Skeletal muscle satellite cell (primary cell): ENCODE results near the gene NEMF.
A peak's percentile ranks its signal among the peaks of the same experiment; 100 is the strongest.
"Not testable (repeated sequence)": the region's sequence is repeated elsewhere in the genome, so short reads cannot be mapped to it uniquely, and the experiment has no call there.

Source experiments
- H3K27me3 ChIP-seq: 2 replicates; pipeline ENCODE4 v1.7.0; 2013; ENCODE audit warnings: low read length; ENCODE audit not compliant: control insufficient read depth, insufficient read depth
- H3K36me3 ChIP-seq: 2 replicates; pipeline ENCODE4 v1.7.0; 2013; ENCODE audit warnings: mild to moderate bottlenecking, control low read depth, low read length; ENCODE audit not compliant: insufficient read depth
- H3K4me1 ChIP-seq: 2 replicates; pipeline ENCODE4 v1.7.0; 2013; ENCODE audit warnings: low read length; ENCODE audit not compliant: control insufficient read depth, insufficient read depth
- H3K4me2 ChIP-seq: 2 replicates; pipeline ENCODE4 v1.7.0; 2013; ENCODE audit warnings: mild to moderate bottlenecking, low read length
- H3K4me3 ChIP-seq: 2 replicates; pipeline ENCODE4 v1.7.0; 2013; ENCODE audit warnings: low read length
- H3K9ac ChIP-seq: 2 replicates; pipeline ENCODE4 v1.7.0; 2013; ENCODE audit warnings: mild to moderate bottlenecking, low read depth, low read length, moderate library complexity
- H3K9me3 ChIP-seq: replicated peaks from 2 replicates; pipeline ENCODE4 v1.7.0; 2013; ENCODE audit warnings: mild to moderate bottlenecking, control low read depth, low read length

The NEMF gene

GRCh38 chr14:49768301-49769121 lies 84.1 kb downstream of the NEMF start:
- Histone ChIP-seq H3K27me3 (no peaks in the 10 kb centered on the region), H3K4me1 (peaks cover 23% of the 10 kb centered on the region), H3K9me3 (no peaks in the 10 kb centered on the region), H3K9ac (peak overlapping the region; percentile 99), H3K36me3 (peaks cover 8% of the 10 kb centered on the region), H3K4me3 (peak overlapping the region; percentile 95), H3K4me2 (peak overlapping the region; percentile 100)

DNA sequence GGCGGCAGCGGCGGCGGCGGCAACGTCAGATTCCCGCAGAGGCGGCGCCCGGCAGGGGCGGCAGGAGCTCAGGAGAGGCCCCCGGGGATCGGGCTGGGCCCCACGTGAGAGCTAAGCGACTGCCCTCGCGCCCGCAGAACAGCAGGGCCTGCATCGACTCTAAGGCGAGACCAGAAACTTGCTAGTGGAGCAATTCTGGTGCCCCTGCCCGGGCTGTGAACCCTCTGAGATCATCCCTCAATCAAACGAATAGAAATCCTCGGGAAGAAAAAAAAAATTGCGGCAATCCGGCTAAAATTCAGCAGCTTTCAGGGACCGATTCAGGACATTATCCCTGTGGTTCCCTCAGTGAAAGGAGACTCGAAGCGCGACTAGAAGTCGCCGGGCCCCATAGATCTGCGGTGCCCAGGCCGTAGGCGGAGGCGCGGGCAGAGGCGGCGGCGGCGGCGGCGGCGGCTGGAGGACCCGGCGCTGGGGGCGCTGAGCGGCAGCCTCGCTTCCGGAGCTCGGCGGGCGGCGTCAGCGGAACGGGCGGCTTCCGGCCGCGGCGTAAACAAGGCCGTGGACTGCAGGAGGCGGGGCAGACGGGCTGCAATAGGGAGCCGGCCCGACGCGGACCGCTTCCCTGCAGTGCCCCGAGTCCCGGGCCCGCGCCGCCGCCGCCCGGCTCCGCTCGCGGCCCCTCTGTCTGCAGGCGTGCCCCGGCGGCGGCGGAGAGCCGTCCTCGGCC lies 84.9 kb downstream of the NEMF start, which contains the start of gene KLHDC2:
TSS of gene KLHDC2 (plus strand) at position 583 of the 730 bp plus-strand sequence. CDS start 316 bp downstream, outside the sequence.
- Histone ChIP-seq H3K4me1 (peaks cover 23% of the 10 kb centered on the region), H3K36me3 (peaks cover 8% of the 10 kb centered on the region), H3K9ac (peak within 1 kb of the TSS; percentile 99), H3K4me3 (peak within 1 kb of the TSS; percentile 95), H3K4me2 (peak within 1 kb of the TSS; percentile 100), H3K27me3 (no peaks in the 10 kb centered on the region), H3K9me3 (no peaks in the 10 kb centered on the region)

DNA sequence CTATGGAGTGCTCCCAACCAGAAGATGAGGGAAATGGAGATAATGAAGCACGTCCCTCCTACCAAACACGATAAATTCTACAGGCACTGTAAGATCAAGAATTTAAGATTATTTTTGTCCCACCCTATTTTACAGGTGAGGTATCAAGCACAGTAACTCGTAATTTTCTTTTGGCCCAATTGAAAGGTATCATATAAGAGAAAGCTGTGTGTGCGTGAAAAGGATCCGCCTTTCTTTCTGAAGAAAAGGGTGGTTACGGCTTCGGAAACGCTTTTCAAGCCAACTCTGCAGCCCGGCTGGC lies 85.4 kb downstream of the NEMF start:
- Histone ChIP-seq H3K4me1 (peaks cover 23% of the 10 kb centered on the region), H3K27me3 (no peaks in the 10 kb centered on the region), H3K36me3 (peaks cover 5% of the 10 kb centered on the region), H3K9me3 (no peaks in the 10 kb centered on the region), H3K9ac (peak overlapping the region; percentile 99), H3K4me3 (peak overlapping the region; percentile 95), H3K4me2 (peak overlapping the region; percentile 100)

DNA sequence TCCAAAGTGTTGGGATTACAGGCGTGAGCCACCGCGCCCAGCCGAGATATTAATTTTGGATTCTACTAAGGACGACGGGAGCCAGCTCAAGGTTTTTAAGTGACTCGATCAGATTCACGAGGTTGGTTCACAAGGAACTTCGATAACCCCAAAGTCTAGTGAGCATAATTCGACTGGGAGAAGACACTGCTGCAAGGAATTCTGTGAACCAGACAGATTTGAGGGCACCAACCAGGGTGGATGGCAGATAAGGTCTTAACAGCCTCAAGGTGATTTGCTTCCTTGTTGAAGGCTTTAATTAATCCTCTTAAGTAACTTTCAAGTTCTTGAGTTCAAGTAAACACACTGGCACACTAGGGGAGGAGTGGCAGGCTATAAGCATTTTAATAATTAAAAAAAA lies 85.7 kb downstream of the NEMF start:
- Histone ChIP-seq H3K4me2 (peak overlapping the region; percentile 100), H3K27me3 (no peaks in the 10 kb centered on the region), H3K4me3 (peak overlapping the region; percentile 95), H3K9ac (peak overlapping the region; percentile 99), H3K36me3 (peaks cover under 1% of the 10 kb centered on the region), H3K4me1 (peaks cover 23% of the 10 kb centered on the region), H3K9me3 (no peaks in the 10 kb centered on the region)

DNA sequence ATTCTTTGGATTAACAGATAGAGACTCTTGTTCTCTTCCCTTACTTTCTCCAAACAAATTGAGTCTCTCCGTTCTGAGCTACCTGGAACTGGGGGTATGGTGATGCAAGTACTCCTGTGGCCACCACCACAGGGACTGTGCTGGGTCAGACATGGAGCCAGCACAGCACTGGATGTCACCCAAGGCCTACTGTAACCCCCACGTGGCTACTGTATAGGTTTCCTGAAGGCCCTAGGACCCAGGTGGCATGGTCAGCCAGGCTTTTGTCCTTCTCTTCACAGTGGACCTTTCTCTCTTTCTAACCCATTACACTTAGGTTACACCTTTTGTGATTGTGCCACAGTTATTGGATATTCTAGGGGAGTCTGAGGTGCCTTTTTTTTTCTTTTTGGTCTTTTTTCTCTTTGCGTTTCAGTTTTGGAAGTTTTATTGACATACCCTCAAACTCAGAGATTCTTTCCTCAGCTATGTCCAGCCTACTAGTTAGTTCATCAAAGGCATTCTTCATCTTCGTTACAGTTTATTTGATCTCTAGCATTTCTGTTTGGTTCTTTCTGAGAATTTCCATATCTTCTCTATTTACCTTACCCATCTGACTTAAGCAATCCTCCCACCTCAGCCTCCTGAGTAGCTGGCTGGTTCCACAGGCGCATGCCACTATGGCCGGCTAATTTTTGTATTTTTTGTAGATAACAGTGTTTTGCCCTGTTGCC lies 90.6 kb downstream of the NEMF start:
- Histone ChIP-seq H3K4me1 (peaks cover 3% of the 10 kb centered on the region), H3K9me3 (no peaks in the 10 kb centered on the region), H3K4me3 (no peak overlapping the region), H3K9ac (no peak overlapping the region), H3K27me3 (no peaks in the 10 kb centered on the region), H3K4me2 (no peak overlapping the region), H3K36me3 (no peaks in the 10 kb centered on the region)

DNA sequence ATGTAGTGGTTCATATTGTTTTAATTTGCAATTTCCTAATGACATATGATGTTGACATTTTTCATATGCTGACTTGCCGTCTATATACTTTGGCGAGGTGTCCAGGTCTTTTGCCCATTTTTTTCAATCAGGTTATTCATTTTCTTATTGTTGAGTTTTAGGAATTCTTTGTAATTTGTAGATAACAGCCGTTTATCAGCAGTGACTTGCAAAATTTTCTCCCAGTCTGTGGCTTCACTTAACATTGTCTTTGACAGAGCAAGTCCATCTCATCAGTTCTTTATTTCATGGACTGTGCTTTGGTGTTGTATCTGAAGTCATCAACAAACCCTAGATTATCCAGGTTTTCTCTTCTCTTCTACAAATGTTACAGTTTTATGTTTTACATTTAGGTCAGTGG lies 97.2 kb downstream of the NEMF start:
- Histone ChIP-seq H3K4me3 (no peak overlapping the region), H3K36me3 (no peaks in the 10 kb centered on the region), H3K9ac (no peak overlapping the region), H3K27me3 (no peaks in the 10 kb centered on the region), H3K9me3 (no peaks in the 10 kb centered on the region), H3K4me1 (no peaks in the 10 kb centered on the region), H3K4me2 (no peak overlapping the region)

- Histone ChIP-seq H3K36me3 (no peaks in the 10 kb centered on the region), H3K9ac (no peak overlapping the region), H3K4me2 (no peak overlapping the region), H3K4me3 (no peak overlapping the region), H3K27me3 (no peaks in the 10 kb centered on the region), H3K4me1 (no peaks in the 10 kb centered on the region), H3K9me3 (no peaks in the 10 kb centered on the region)
These were observed 98.0 kb downstream of the NEMF start for GRCh38 chr14:49754570-49755097.

DNA sequence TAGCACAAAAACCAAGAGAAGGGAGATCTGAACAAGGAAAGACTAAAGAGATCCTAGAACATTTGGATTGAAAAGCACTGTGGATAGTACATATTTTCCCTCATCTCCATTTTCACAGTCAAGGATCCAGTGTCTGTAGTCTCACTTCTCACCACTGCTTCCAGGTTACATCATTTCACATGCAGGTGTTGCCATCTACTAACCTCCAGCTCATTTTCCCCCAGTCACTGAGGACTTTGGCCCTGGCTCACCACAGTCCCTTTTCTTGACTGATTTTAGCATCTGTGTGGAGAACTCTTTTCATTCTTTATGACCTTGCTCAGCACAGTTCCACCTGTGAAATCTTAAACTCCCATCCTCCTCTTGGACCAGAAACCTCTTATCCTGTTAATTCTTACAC lies 106.1 kb downstream of the NEMF start:
- not testable (repeated sequence) for H3K27me3 ChIP-seq, H3K9me3 ChIP-seq, H3K4me2 ChIP-seq, H3K4me3 ChIP-seq, H3K4me1 ChIP-seq, H3K9ac ChIP-seq, H3K36me3 ChIP-seq

DNA sequence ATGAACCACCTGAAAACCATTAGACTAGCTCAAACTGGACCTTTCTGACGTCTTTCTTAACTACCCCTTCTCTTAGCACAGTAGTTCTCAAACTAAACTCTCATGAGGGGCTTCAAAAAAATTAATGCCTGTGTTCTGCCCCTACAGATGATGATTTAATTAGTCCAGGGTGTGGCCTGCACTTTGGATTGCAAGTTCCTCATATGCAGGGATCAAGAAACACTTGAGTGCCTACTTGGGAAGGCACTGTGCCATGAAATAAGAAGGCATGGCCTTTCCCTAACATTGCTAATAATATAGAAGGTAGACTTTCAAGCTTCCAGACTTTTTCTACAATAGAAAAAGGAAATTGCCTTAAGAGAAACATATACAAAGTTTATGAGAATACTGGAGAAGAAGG lies 107.4 kb downstream of the NEMF start:
- peaks cover 5% of the 10 kb centered on the region for H3K36me3 ChIP-seq
- no peak overlapping the region for H3K4me2 ChIP-seq
- no peak overlapping the region for H3K9ac ChIP-seq
- no peak overlapping the region for H3K4me3 ChIP-seq
- H3K9me3 ChIP-seq, result no peaks in the 10 kb centered on the region
- H3K27me3 ChIP-seq, result no peaks in the 10 kb centered on the region
- H3K4me1 ChIP-seq, result no peaks in the 10 kb centered on the region

DNA sequence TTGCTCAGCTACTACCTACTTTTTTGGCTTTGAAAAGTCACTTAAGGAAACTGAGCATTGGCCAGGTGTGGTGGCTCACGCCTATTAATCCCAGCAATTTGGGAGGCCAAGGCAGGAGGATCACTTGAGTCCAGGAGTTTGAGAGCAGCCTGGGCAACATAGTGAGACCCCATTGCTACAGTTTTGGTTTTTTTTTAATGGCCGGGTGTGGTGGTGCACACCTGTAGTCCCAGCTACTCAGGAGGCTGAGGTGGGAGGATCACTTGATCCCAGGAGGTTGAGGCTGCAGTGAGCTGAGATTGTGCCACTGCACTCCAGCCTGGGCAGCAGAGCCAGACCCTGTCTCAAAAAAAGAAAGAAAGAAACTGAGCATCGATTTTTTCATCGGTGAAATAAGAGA lies 116.9 kb downstream of the NEMF start:
- H3K36me3 ChIP-seq, H3K4me2 ChIP-seq, H3K4me1 ChIP-seq, H3K27me3 ChIP-seq, H3K9ac ChIP-seq, H3K9me3 ChIP-seq, H3K4me3 ChIP-seq: not testable (repeated sequence)

GRCh38 chr14:49733836-49734235 lies 118.8 kb downstream of the NEMF start:
- no peak overlapping the region for H3K4me2 ChIP-seq
- H3K27me3 ChIP-seq, result no peaks in the 10 kb centered on the region
- H3K4me1 ChIP-seq, result no peaks in the 10 kb centered on the region
- H3K36me3 ChIP-seq, result no peaks in the 10 kb centered on the region
- H3K4me3 ChIP-seq, result no peak overlapping the region
- no peaks in the 10 kb centered on the region for H3K9me3 ChIP-seq
- no peak overlapping the region for H3K9ac ChIP-seq
